Germinal center (tissue), 1 donor: ENCODE results near the gene MRPL49.

ENCODE experiments used
- DNase-seq: peaks from one replicate; pipeline ENCODE4 v3.0.0; 2012; ENCODE audit warnings: mixed read lengths, low spot score

The MRPL49 gene

GRCh38 chr11:65102142-65103095, 19.7 kb upstream of the MRPL49 start:
- DNase-seq, result no peak

DNA sequence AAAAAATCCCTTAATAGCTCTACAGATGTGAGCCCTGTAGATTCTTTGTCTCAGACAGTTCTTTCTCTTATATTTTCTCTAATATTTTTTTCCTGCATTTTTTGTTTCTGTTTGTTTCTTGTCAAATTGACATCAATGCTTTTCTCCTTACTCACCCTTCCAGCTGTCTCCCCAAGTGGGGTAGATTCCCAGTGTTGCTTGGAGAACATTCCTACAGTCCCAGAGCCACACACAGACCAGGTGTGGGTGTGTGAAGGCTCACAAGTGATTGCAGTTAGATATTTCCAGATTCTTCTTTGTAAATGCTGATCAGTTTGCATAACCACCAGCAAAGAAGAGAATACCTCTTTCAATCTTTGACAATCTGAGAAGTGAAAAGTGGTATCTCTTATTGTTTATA, 18.6 kb upstream of the MRPL49 start:
- no peak for DNase-seq

DNA sequence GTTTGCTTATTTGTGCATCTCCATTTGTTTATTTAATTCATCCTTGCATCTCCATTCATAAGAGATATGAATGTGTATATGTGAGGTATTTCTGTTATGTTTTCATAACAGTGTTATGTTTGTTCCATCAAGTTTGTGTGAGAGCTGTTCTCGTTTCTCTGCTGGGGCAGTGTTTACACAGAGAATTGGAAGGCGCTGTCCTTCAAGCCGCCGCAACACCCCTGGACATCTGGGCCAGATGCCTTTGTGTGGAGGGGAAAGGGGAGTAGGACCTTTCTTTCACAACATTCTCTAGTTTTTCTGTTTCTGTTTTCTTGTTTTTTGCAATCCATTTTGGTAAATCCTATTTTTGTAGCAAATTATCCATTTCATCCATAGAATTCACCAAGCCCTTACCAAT, 17.5 kb upstream of the MRPL49 start:
- DNase-seq, result no peak

GRCh38 chr11:65107078-65107477, 15.0 kb upstream of the MRPL49 start:
- no peak for DNase-seq

GRCh38 chr11:65107751-65108468, 14.2 kb upstream of the MRPL49 start:
- no peak for DNase-seq

DNA sequence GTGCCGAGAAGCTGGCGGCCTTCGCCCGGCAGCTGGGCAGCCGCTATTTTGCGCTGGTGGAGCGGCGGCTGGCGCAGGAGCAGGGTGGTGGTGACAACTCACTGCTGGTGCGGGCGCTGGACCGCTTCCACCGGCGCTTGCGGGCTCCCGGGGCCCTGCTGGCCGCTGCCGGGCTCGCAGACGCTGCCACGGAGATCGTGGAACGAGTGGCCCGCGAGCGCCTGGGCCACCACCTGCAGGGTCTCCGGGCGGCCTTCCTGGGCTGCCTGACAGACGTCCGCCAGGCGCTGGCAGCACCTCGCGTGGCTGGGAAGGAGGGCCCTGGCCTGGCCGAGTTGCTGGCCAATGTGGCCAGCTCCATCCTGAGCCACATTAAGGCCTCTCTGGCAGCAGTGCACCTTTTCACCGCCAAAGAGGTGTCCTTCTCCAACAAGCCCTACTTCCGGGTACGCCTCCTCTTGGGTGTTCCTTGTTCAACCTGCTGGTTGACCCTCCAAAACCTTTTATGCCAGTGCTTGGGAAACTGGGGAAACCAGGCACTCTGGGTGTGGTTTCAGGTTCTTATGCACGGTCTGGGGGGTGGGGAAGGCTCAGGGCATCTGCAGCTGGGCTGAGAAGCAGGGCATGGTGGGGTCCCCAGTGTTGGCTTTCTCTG, 13.5 kb upstream of the MRPL49 start:
- DNase-seq, result no peak

GRCh38 chr11:65109231-65110198, 12.6 kb upstream of the MRPL49 start:
- DNase-seq, result no peak

- DNase-seq, result peak; percentile 88
Measured at GRCh38 chr11:65110354-65110861, 11.7 kb upstream of the MRPL49 start.

DNA sequence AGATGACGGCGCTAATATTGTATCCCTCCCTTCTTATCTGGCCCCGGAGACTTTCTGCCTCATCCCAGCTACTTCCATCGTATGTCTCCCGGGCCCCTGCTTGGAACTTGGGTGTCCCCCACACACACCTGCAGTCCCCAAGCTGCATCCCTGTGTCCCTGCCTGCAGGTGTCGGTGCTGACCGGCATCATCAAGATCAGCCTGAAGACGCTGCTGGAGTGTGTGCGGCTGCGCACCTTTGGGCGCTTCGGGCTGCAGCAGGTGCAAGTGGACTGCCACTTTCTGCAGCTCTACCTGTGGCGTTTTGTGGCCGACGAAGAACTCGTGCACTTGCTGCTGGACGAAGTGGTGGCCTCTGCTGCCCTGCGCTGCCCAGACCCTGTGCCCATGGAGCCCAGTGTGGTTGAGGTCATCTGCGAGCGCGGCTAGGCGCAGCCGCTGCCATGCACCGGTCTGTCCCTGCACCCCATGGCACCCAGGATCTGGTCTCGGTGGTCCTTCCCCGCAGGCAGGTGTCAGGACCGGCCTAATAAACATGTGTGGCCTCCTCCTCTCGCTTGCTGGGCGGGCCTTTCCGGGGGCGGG, 10.9 kb upstream of the MRPL49 start:
- no peak for DNase-seq

DNA sequence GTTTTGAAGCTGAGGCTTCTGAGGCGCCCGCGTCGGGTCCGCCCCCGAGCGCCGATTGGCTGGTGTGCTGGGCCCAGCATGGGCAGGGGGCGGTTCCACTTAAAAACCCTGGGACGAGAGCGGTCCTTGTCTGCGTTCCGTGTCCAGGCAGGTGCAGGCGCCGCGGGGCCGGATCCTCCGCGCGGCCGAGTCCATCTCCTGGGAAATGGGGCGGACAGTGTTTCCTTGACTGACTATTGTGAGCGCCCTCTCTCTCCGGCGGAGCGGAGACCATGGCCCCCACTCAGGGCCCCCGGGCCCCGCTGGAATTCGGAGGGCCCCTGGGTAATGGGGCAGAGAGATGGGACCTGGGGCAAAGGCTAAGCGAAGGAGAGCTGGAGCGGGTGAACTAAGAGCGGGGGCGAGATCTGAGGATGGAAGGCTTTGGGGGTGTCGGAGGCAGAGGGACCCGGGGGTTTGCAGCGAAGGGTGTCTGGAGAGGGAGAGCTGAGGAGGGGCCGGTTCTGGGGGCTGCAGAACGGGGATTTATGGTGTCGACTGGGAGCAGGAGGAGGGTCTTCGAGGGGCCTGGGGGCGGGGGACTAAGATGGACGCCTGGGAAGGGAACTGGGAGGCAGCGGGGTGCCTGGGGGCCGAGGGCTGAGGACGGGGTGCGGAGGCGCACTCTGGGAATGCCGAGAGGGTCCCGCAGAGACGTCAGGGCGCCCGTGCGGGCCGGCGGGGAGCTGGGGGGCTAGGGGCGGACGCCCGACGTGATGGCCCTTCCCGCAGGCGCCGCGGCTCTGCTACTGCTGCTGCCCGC, 10.2 kb upstream of the MRPL49 start, which contains the start of gene TM7SF2:
TM7SF2 (plus strand) TSS at position 129 of the 802 bp plus-strand sequence; CDS start at position 273, 144 bp downstream.
- DNase-seq, result peak; percentile 97

GRCh38 chr11:65112546-65113360, 9.4 kb upstream of the MRPL49 start:
- peak; percentile 77 for DNase-seq

GRCh38 chr11:65113361-65113756, 8.8 kb upstream of the MRPL49 start:
- no peak for DNase-seq

DNA sequence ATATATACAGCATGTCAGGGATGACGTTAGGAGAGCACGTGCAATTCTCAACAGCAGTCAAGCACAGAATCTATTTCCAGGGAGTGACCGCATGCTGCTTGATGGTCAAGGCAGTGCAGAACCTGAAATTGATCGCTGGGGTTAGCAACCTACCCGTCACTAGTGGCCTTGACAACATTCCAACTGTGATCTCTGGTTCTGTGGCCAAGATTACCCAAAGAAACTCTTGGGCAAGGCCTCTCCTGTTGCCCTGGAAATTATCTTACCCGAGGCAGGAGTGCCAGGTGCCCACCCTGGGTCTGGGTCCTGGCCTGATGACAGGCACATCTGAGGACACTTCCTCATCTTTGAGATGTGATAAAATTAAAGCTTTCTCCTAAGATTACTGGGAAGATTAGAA, 8.3 kb upstream of the MRPL49 start:
- DNase-seq, result no peak

DNA sequence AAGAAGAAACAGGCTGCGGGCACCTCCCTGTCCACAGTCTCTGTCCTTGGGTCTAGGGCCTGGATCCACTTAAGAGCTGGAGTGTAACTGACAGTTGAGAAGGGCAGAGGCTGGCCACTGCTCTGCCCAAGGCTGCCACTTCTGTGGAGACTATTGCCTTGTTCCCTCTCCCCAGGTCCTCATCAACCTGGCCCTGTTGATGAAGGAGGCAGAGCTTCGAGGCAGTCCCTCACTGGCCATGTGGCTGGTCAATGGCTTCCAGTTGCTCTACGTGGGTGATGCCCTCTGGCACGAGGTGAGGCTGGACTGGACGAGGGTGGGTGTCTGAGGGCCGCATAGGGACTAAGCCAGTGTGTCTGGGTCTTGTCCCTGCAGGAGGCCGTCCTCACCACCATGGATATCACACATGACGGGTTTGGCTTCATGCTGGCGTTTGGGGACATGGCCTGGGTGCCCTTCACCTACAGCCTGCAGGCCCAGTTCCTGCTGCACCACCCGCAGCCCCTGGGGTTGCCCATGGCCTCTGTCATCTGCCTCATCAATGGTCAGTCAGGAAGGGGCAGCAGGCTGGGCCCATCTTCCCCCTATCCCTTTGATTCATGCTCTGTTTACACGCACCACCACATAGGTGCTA, 7.5 kb upstream of the MRPL49 start:
- DNase-seq, result no peak

DNA sequence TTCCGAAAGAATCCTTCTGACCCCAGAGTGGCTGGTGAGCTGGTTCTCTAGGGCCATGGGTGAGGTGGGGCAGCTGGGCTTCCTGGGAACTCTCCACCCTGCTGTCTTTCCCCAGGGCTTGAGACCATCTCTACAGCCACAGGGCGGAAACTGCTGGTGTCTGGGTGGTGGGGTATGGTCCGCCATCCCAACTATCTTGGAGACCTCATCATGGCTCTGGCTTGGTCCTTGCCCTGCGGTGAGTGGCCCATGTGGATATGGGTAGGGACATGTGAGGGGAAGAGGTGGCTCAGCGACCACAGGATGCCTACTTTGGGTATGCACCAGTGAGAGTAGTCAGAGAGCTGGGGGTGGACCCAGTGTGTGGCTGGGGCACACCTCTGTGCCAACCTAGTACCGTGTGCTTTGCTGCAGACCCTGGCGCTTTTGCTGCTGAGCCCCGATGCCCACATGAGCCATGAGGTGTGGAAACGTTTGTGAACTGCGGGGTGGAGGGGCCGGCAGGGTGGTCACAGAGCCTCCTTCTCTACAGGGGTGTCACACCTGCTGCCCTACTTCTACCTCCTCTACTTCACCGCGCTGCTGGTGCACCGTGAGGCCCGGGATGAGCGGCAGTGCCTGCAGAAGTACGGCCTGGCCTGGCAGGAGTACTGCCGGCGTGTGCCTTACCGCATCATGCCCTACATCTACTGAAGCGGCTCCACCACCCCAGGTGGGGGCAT, 6.6 kb upstream of the MRPL49 start:
- no peak for DNase-seq

DNA sequence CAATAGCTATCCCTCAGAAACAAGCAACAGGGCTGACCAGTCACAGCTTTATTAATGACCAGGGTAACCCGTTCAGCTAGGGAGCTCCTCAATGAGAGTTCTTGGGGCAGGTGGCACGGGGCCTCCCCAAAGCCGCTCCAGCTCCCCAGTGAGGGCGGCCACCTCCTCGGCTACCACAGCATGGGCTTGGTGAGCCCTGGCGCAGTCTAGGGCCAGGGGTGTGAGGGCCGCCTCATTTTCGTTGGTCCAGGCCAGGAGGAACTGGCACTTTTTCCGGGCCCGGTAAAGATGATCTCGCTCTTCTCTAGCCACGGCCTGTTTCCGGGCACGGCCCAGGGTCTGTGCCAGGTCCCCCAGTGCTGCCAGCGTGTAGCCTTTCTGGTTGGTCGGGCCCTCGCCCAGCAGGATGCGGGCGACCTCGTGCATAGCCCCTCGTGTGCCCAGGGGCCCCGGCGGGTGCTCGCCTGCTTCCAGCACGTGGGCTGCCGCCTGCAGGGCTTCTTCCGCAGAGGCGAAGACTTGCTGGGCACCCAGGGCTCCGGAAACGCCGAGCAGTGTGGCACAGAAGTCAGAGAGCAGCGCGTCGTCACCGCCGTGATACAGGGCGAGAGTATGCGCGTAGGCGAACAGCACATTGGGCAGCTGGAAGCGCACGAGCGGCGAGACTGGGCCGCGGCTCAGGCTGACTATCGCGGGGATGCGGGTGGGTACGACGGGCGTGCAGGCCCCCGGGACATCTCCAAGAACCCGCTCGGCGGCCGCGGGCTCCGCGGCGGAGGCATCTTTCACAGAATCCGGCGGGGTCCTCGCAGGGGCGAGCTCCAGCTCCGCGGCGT, 5.5 kb upstream of the MRPL49 start:
- DNase-seq, result no peak
